MM.1S (cell line): Measurements from ENCODE around the gene GAB3.

Experiments used
- CTCF ChIP-seq: fragments of 300-600 bp; sonication (generic); IDR thresholded peaks from 2 replicates; pipeline ENCODE4 v1.5.1; 2016; ENCODE audit warnings: antibody characterized with exemption, low read length, mixed read lengths
- EZH2 ChIP-seq: fragments of 300-600 bp; sonication (generic); optimal IDR thresholded peaks from 2 replicates; pipeline ENCODE3; 2017; ENCODE audit warnings: low read depth, mild to moderate bottlenecking, antibody characterized with exemption, low read length, mixed read lengths

- TF ChIP-seq CTCF (no peak), EZH2 (no peak)
Observed at GRCh38 chrX:154654372-154654771, 96.5 kb downstream of the GAB3 start.
